Measurements from ENCODE around the gene ZNF280B. TPM values are rescaled to one million over a fixed set of nuclear protein-coding genes. Genes with fewer than 3 reads are reported as not detected.

Gene ZNF280B
- total and polyA plus RNA-seq, 2 of the 13 experiments (the other 11 are each of a cell fraction or from before 2014, with no cell fraction given): 3.7 to 3.9 TPM

- BruUV-seq (replicated peaks): no TSS peak
Measured at GRCh38 chr22:22538226-22538989, 29.9 kb upstream of the ZNF280B start.

More at GRCh38 chr22:22538226-22538989, 29.9 kb upstream of the ZNF280B start:
- no peaks in the 10 kb centered on the region for H3K4me1 ChIP-seq (ENCODE audit: insufficient read depth, low read length)
- ATAC-seq: no peak
- H3K36me3 ChIP-seq (replicated peaks in 1 of 2; ENCODE audit: control insufficient read depth in 1 of 2, insufficient read depth in 2 of 2, low read length in 2 of 2): no peaks in the 10 kb centered on the region
- intact Hi-C loops (cut with micrococcal nuclease; ENCODE audit: unreplicated experiment): no loop called here
- peaks cover 0 to 3% of the 10 kb centered on the region in 2 experiments; a peak in 1 of 5 replicates for H3K27me3 ChIP-seq (ENCODE audit: control insufficient read depth in 1 of 2, insufficient read depth in 2 of 2, low read length in 2 of 2)
- H3K27ac ChIP-seq (ENCODE audit: extremely low read length, insufficient read depth, low read length): no peak overlapping the region
- in situ Hi-C loops (cut with HindIII; ENCODE audit: extremely low pct_ligation_motif_present, low pct_unique_long_range_greater_than_20kb): no loop called here
- H3K4me2 ChIP-seq (ENCODE audit: low read depth, low read length): no peak overlapping the region
- no peak for FAIRE-seq
- H3K79me2 ChIP-seq (ENCODE audit: insufficient read depth, low read length): no peaks in the 10 kb centered on the region
- 27% methylated on average over 5 of the region's 7 CpGs for WGBS (ENCODE audit: low lambda C conversion rate)
- TF ChIP-seq RBM22 (optimal IDR thresholded peaks at IDR 0.05; ENCODE audit: low read length) (no peak), THAP7 (CRISPR knock-in tag; IDR thresholded peaks at IDR 0.05) (no peak), PPARG (CRISPR knock-in tag; conservative IDR thresholded peaks at IDR 0.05) (no peak), ZNF576 (CRISPR knock-in tag; IDR thresholded peaks at IDR 0.05) (no peak), ZNF296 (CRISPR knock-in tag; conservative IDR thresholded peaks at IDR 0.05) (no peak), ZNF740 (CRISPR knock-in tag; IDR thresholded peaks at IDR 0.05) (no peak), RORA (CRISPR knock-in tag; IDR thresholded peaks at IDR 0.05) (no peak), HOMEZ (CRISPR knock-in tag; IDR thresholded peaks at IDR 0.05; ENCODE audit: low read depth) (no peak), NCOA1 (CRISPR knock-in tag; IDR thresholded peaks at IDR 0.05) (no peak), ATF5 (CRISPR knock-in tag; IDR thresholded peaks at IDR 0.05; ENCODE audit: low read depth) (no peak), POGZ (CRISPR knock-in tag; IDR thresholded peaks at IDR 0.05) (no peak), SNAI1 (CRISPR knock-in tag; IDR thresholded peaks at IDR 0.05; ENCODE audit: borderline replicate concordance) (no peak), SYNCRIP (IDR thresholded peaks at IDR 0.05; ENCODE audit: insufficient read depth, low read depth, low read length) (no peak), NFE2 (CRISPR knock-in tag; IDR thresholded peaks at IDR 0.05) (no peak), HIVEP1 (CRISPR knock-in tag; IDR thresholded peaks at IDR 0.05) (no peak), BHLHE40 (IDR thresholded peaks at IDR 0.05; ENCODE audit: low read length) (no peak), NBN (conservative IDR thresholded peaks at IDR 0.05) (no peak), ZNF224 (CRISPR knock-in tag; IDR thresholded peaks at IDR 0.05) (no peak)
- ChIA-PET POLR2A (no interaction called here), CTCF (ENCODE audit: low intra/inter-chr PET ratio, low total read pairs) (no interaction called here)
- no peaks in the 10 kb centered on the region for H3K9me3 ChIP-seq (ENCODE audit: low read length)
- no peak overlapping the region for H2AFZ ChIP-seq (ENCODE audit: low read length)
- no peak overlapping the region for H3K9ac ChIP-seq (ENCODE audit: insufficient read depth, low read depth, low read length)
- no peak for DNase-seq (ENCODE audit: low spot score)
- H3K4me3 ChIP-seq (replicated peaks in 1 of 3; ENCODE audit: insufficient read depth in 1 of 3, low read depth in 2 of 3, low read length in 3 of 3): no peak overlapping the region
- no peaks in the 10 kb centered on the region for H4K20me1 ChIP-seq (ENCODE audit: insufficient read depth, low read length)

Data from HepG2 (cell line).